WTC11 (cell line): ENCODE data around the gene MLC1. TPM values are rescaled to one million over a fixed set of nuclear protein-coding genes. Genes with fewer than 3 reads are reported as not detected.

Experiments
- ATAC-seq: fragments of 200-7000 bp; cut with Tn5 transposase; 2 replicates; pipeline ENCODE4 v1.10.0; 2021; ENCODE audit warnings: mild to moderate bottlenecking, moderate library complexity
- CTCF ChIA-PET: fragments of 300-600 bp; sonication (Branson Sonifier 250); formaldehyde crosslinking; loops from one replicate; lab custom pipeline; 2021; ENCODE audit warnings: antibody characterized with exemption; lab: Charles Lee
- POLR2A ChIA-PET: fragments of 350-600 bp; sonication (Branson Sonifier 250); formaldehyde crosslinking; loops from one replicate; lab custom pipeline; 2021; ENCODE audit warnings: antibody characterized with exemption; lab: Charles Lee
- DNase-seq: peaks from one replicate; pipeline ENCODE4 v3.0.0; 2021; ENCODE audit warnings: low spot score
- H3K27ac Mint-ChIP-seq: 2 replicates; pipeline ENCODE4 v1.8.0; 2021; ENCODE audit warnings: mixed read lengths
- H3K27me3 Mint-ChIP-seq: 2 replicates; pipeline ENCODE4 v1.8.0; 2021; ENCODE audit warnings: low read depth, mild to moderate bottlenecking, moderate library complexity, mixed read lengths
- H3K36me3 Mint-ChIP-seq: 2 replicates; pipeline ENCODE4 v1.8.0; 2021; ENCODE audit warnings: mixed read lengths
- H3K4me1 Mint-ChIP-seq: 2 replicates; pipeline ENCODE4 v1.8.0; 2022; ENCODE audit warnings: mixed read lengths
- H3K4me3 Mint-ChIP-seq: 2 replicates; pipeline ENCODE4 v1.8.0; 2021; ENCODE audit warnings: mild to moderate bottlenecking, moderate library complexity, mixed read lengths
- H3K9me3 Mint-ChIP-seq: 2 replicates; pipeline ENCODE4 v1.8.0; 2021; ENCODE audit warnings: mixed read lengths
- CREM ChIP-seq: sonication (generic); formaldehyde crosslinking; IDR thresholded peaks from 2 replicates; pipeline ENCODE4 v1.8.1; 2022; ENCODE audit warnings: mild to moderate bottlenecking, missing genetic modification reagents, moderate library complexity
- ELF4 ChIP-seq: sonication (generic); formaldehyde crosslinking; IDR thresholded peaks from 2 replicates; pipeline ENCODE4 v1.8.1; 2022; ENCODE audit warnings: low read depth, mild to moderate bottlenecking, moderate library complexity, missing genetic modification reagents
- FOXP1 ChIP-seq: sonication (generic); formaldehyde crosslinking; IDR thresholded peaks from 2 replicates; pipeline ENCODE4 v1.8.0; 2022; ENCODE audit warnings: missing genetic modification reagents, mild to moderate bottlenecking, moderate library complexity, borderline replicate concordance
- JUN ChIP-seq: sonication (generic); formaldehyde crosslinking; IDR thresholded peaks from 2 replicates; pipeline ENCODE4 v1.8.0; 2023; ENCODE audit warnings: mild to moderate bottlenecking, missing genetic modification reagents
- MYBL2 ChIP-seq: sonication (generic); formaldehyde crosslinking; IDR thresholded peaks from 2 replicates; pipeline ENCODE4 v1.8.1; 2023; ENCODE audit warnings: mild to moderate bottlenecking, moderate library complexity, missing genetic modification reagents
- NR1H2 ChIP-seq: sonication (generic); formaldehyde crosslinking; IDR thresholded peaks from 2 replicates; pipeline ENCODE4 v1.9.0; 2021; ENCODE audit warnings: mild to moderate bottlenecking, moderate library complexity, missing genetic modification reagents
- SMAD3 ChIP-seq: sonication (generic); formaldehyde crosslinking; IDR thresholded peaks from 2 replicates; pipeline ENCODE4 v1.8.0; 2022; ENCODE audit warnings: missing genetic modification reagents, mild to moderate bottlenecking, borderline replicate concordance
- SMAD4 ChIP-seq: sonication (generic); formaldehyde crosslinking; IDR thresholded peaks from 2 replicates; pipeline ENCODE4 v1.8.0; 2022; ENCODE audit warnings: mild to moderate bottlenecking, missing genetic modification reagents
- SOX15 ChIP-seq: fragments of 250-450 bp; sonication (Bioruptor Pico); IDR thresholded peaks from 2 replicates; pipeline ENCODE4 v1.9.0; 2021; ENCODE audit warnings: mild to moderate bottlenecking
- SP1 ChIP-seq: sonication (generic); formaldehyde crosslinking; conservative IDR thresholded peaks from 2 replicates; pipeline ENCODE4 v1.8.1; 2022; ENCODE audit warnings: missing genetic modification reagents
- TP53 ChIP-seq: sonication (generic); formaldehyde crosslinking; IDR thresholded peaks from 2 replicates; pipeline ENCODE4 v1.8.1; 2023; ENCODE audit warnings: mild to moderate bottlenecking, missing genetic modification reagents
- ZNF138 ChIP-seq: sonication (generic); formaldehyde crosslinking; conservative IDR thresholded peaks from 2 replicates; pipeline ENCODE4 v1.8.1; 2022; ENCODE audit warnings: mild to moderate bottlenecking, moderate library complexity, missing genetic modification reagents
- ZNF317 ChIP-seq: sonication (generic); formaldehyde crosslinking; IDR thresholded peaks from 2 replicates; pipeline ENCODE4 v1.8.1; 2023; ENCODE audit warnings: low read depth, mild to moderate bottlenecking, moderate library complexity, missing genetic modification reagents, borderline replicate concordance
- ZNF396 ChIP-seq: fragments of 250-450 bp; sonication (Bioruptor Pico); IDR thresholded peaks from 2 replicates; pipeline ENCODE4 v1.8.0; 2021; ENCODE audit warnings: mild to moderate bottlenecking, moderate library complexity, borderline replicate concordance
- ZNF423 ChIP-seq: fragments of 250-450 bp; sonication (Bioruptor Pico); IDR thresholded peaks from 2 replicates; pipeline ENCODE4 v2.1.2; 2022; ENCODE audit warnings: mild to moderate bottlenecking, moderate library complexity
- total RNA-seq: library from RNA; stranded (reverse); gene quantifications from 3 replicates; pipeline ENCODE4 v1.2.3, GENCODE V29; 2021
- TF ChIP-seq, protein P1 (sequence below): fragments of 250-450 bp; sonication (Bioruptor Pico); IDR thresholded peaks from 2 replicates; pipeline ENCODE4 v1.9.0; 2021; ENCODE audit warnings: mild to moderate bottlenecking
- TF ChIP-seq, protein P2 (sequence below): sonication (generic); formaldehyde crosslinking; IDR thresholded peaks from 2 replicates; pipeline ENCODE4 v1.8.0; 2023; ENCODE audit warnings: mild to moderate bottlenecking, missing genetic modification reagents
- TF ChIP-seq, protein P3 (sequence below): sonication (generic); formaldehyde crosslinking; conservative IDR thresholded peaks from 2 replicates; pipeline ENCODE4 v1.8.1; 2023; ENCODE audit warnings: mild to moderate bottlenecking, low read depth, missing genetic modification reagents, moderate library complexity
- TF ChIP-seq, protein P4 (sequence below): sonication (generic); formaldehyde crosslinking; IDR thresholded peaks from 2 replicates; pipeline ENCODE4 v1.8.0; 2023; ENCODE audit warnings: missing genetic modification reagents

MLC1 gene
- total RNA-seq, 1 experiment from 2014 or later = 0.13 TPM

DNA sequence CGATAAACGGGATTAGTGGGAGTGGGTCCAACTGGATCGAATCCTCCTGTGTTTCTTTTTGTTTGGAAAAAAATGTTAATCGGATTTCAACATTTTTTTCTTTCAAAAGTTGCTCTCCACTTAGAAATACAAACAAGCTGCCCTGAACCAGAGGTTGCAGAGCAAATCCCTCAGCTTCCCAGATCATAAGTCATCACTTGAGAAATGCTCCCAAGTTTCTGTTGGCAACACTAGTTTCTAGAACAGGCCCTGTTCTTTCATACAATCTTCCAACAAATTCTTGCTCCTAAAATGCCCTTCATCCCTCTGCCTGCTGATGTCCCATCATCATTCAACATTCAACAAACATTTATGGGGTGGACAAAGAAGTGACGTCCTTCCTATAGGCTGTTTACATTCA is 1.3 kb upstream of the MLC1 start:
- peaks cover 16% of the 10 kb centered on the region for H3K9me3 Mint-ChIP-seq
- TF ChIP-seq ZNF317 (CRISPR knock-in tag) = no peak
- TF ChIP-seq NR1H2 (CRISPR knock-in tag) = no peak
- no peak for TF ChIP-seq ZNF423 (CRISPR knock-in tag)
- TF ChIP-seq, protein P1, sequence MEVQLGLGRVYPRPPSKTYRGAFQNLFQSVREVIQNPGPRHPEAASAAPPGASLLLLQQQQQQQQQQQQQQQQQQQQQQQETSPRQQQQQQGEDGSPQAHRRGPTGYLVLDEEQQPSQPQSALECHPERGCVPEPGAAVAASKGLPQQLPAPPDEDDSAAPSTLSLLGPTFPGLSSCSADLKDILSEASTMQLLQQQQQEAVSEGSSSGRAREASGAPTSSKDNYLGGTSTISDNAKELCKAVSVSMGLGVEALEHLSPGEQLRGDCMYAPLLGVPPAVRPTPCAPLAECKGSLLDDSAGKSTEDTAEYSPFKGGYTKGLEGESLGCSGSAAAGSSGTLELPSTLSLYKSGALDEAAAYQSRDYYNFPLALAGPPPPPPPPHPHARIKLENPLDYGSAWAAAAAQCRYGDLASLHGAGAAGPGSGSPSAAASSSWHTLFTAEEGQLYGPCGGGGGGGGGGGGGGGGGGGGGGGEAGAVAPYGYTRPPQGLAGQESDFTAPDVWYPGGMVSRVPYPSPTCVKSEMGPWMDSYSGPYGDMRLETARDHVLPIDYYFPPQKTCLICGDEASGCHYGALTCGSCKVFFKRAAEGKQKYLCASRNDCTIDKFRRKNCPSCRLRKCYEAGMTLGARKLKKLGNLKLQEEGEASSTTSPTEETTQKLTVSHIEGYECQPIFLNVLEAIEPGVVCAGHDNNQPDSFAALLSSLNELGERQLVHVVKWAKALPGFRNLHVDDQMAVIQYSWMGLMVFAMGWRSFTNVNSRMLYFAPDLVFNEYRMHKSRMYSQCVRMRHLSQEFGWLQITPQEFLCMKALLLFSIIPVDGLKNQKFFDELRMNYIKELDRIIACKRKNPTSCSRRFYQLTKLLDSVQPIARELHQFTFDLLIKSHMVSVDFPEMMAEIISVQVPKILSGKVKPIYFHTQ (CRISPR knock-in tag) = no peak
- no peak for TF ChIP-seq ZNF396 (CRISPR knock-in tag)
- DNase-seq (no peak), ATAC-seq (no peak)
- ChIA-PET CTCF (interaction anchor here (1.3 to 3.4 kb wide), 3 partner anchors 12 to 56 kb away, joined by 5 to 16 read pairs (median 11); no protein-coding TSS in a partner anchor), POLR2A (no interaction called here)
- no peaks in the 10 kb centered on the region for H3K36me3 Mint-ChIP-seq
- no peak overlapping the region for H3K27ac Mint-ChIP-seq
- H3K4me3 Mint-ChIP-seq = no peak overlapping the region
- peaks cover 8% of the 10 kb centered on the region for H3K27me3 Mint-ChIP-seq
- H3K4me1 Mint-ChIP-seq = no peaks in the 10 kb centered on the region; the same call in 1 of the 2 replicates

DNA sequence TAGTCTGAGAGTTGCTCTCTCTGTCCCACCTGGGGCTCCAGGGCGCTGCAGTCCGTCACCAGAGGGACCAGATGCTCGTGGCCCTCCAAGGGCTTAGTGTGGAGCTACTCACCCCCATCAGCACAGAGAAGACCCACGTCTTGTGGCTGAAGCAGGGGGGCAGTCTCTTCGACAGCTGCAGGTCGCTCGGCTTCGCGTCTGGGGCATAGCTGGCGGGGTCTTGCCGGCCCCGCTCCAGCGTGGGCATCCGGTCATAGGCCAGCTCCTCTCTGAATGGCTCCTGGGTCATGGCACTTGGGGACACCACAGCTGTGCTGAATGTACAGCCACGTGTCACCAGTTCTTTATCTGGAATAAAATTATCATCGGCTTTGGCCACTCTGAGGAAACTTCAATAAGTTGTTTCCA is 608 bp downstream of the MLC1 start:
- ChIA-PET POLR2A (interaction anchor here (0.6 kb wide), 1 partner anchor 238 kb away, joined by 3 read pairs; no protein-coding TSS in a partner anchor), CTCF (interaction anchor here (0.6 to 3.4 kb wide), 8 partner anchors 25 to 651 kb away, joined by 3 to 16 read pairs (median 3); no protein-coding TSS in a partner anchor)
- DNase-seq (no peak), ATAC-seq (no peak)
- H3K9me3 Mint-ChIP-seq = peaks cover 16% of the 10 kb centered on the region
- no peak overlapping the region for H3K4me3 Mint-ChIP-seq
- H3K4me1 Mint-ChIP-seq = no peaks in the 10 kb centered on the region; the same call in 1 of the 2 replicates
- H3K36me3 Mint-ChIP-seq = no peaks in the 10 kb centered on the region
- no peak for TF ChIP-seq ZNF138 (CRISPR knock-in tag)
- no peak for TF ChIP-seq JUN
- TF ChIP-seq, protein P2, sequence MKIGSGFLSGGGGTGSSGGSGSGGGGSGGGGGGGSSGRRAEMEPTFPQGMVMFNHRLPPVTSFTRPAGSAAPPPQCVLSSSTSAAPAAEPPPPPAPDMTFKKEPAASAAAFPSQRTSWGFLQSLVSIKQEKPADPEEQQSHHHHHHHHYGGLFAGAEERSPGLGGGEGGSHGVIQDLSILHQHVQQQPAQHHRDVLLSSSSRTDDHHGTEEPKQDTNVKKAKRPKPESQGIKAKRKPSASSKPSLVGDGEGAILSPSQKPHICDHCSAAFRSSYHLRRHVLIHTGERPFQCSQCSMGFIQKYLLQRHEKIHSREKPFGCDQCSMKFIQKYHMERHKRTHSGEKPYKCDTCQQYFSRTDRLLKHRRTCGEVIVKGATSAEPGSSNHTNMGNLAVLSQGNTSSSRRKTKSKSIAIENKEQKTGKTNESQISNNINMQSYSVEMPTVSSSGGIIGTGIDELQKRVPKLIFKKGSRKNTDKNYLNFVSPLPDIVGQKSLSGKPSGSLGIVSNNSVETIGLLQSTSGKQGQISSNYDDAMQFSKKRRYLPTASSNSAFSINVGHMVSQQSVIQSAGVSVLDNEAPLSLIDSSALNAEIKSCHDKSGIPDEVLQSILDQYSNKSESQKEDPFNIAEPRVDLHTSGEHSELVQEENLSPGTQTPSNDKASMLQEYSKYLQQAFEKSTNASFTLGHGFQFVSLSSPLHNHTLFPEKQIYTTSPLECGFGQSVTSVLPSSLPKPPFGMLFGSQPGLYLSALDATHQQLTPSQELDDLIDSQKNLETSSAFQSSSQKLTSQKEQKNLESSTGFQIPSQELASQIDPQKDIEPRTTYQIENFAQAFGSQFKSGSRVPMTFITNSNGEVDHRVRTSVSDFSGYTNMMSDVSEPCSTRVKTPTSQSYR (CRISPR knock-in tag) = no peak
- TF ChIP-seq MYBL2 (CRISPR knock-in tag) = no peak
- TF ChIP-seq SOX15 = no peak
- no peak for TF ChIP-seq FOXP1
- TF ChIP-seq, protein P3, sequence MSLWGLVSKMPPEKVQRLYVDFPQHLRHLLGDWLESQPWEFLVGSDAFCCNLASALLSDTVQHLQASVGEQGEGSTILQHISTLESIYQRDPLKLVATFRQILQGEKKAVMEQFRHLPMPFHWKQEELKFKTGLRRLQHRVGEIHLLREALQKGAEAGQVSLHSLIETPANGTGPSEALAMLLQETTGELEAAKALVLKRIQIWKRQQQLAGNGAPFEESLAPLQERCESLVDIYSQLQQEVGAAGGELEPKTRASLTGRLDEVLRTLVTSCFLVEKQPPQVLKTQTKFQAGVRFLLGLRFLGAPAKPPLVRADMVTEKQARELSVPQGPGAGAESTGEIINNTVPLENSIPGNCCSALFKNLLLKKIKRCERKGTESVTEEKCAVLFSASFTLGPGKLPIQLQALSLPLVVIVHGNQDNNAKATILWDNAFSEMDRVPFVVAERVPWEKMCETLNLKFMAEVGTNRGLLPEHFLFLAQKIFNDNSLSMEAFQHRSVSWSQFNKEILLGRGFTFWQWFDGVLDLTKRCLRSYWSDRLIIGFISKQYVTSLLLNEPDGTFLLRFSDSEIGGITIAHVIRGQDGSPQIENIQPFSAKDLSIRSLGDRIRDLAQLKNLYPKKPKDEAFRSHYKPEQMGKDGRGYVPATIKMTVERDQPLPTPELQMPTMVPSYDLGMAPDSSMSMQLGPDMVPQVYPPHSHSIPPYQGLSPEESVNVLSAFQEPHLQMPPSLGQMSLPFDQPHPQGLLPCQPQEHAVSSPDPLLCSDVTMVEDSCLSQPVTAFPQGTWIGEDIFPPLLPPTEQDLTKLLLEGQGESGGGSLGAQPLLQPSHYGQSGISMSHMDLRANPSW = no peak
- TF ChIP-seq CREM (CRISPR knock-in tag) = no peak
- no peak for TF ChIP-seq SMAD3 (CRISPR knock-in tag)
- TF ChIP-seq TP53 = no peak
- TF ChIP-seq, protein P4, sequence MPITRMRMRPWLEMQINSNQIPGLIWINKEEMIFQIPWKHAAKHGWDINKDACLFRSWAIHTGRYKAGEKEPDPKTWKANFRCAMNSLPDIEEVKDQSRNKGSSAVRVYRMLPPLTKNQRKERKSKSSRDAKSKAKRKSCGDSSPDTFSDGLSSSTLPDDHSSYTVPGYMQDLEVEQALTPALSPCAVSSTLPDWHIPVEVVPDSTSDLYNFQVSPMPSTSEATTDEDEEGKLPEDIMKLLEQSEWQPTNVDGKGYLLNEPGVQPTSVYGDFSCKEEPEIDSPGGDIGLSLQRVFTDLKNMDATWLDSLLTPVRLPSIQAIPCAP = no peak
- TF ChIP-seq ELF4 (CRISPR knock-in tag) = no peak
- TF ChIP-seq SMAD4 = no peak
- TF ChIP-seq SP1 (CRISPR knock-in tag) = no peak
- H3K27ac Mint-ChIP-seq = no peak overlapping the region
- H3K27me3 Mint-ChIP-seq = peaks cover 8% of the 10 kb centered on the region; the same call in 1 of the 2 replicates
